PFSK-1 (cell line): ENCODE measurements around the gene RSRC1.

Experiments
- FOXP2 ChIP-seq: optimal IDR thresholded peaks from 2 replicates; pipeline ENCODE3; 2011; ENCODE audit warnings: borderline replicate concordance, control low read depth, inconsistent platforms; ENCODE audit not compliant: insufficient read depth; ENCODE audit errors: extremely low read length, extremely low read depth
- POLR2AphosphoS5 ChIP-seq: IDR thresholded peaks from 2 replicates; pipeline ENCODE4 v1.6.1; 2012; ENCODE audit warnings: low read depth, mild to moderate bottlenecking, control low read depth, low read length, moderate library complexity
- SIN3A ChIP-seq: IDR thresholded peaks from 2 replicates; pipeline ENCODE4 v1.6.1; 2012; ENCODE audit warnings: mild to moderate bottlenecking, low read length, moderate library complexity, borderline replicate concordance; ENCODE audit not compliant: insufficient read depth
- TAF1 ChIP-seq: IDR thresholded peaks from 2 replicates; pipeline ENCODE4 v1.6.1; 2012; ENCODE audit warnings: low read length, control low read depth, borderline replicate concordance; ENCODE audit not compliant: insufficient read depth
- TF ChIP-seq, protein P1 (sequence below), 2 experiments: IDR thresholded peaks; 2 replicates each; pipeline versions ENCODE4 v1.6.1 to v1.8.0; 2011 to 2012; ENCODE audit warnings: low read depth in 2 of 2, low read length in 2 of 2, control low read depth in 1 of 2, inconsistent platforms in 1 of 2, mild to moderate bottlenecking in 1 of 2, moderate library complexity in 1 of 2; ENCODE audit not compliant: insufficient read depth in 1 of 2

The RSRC1 gene

DNA sequence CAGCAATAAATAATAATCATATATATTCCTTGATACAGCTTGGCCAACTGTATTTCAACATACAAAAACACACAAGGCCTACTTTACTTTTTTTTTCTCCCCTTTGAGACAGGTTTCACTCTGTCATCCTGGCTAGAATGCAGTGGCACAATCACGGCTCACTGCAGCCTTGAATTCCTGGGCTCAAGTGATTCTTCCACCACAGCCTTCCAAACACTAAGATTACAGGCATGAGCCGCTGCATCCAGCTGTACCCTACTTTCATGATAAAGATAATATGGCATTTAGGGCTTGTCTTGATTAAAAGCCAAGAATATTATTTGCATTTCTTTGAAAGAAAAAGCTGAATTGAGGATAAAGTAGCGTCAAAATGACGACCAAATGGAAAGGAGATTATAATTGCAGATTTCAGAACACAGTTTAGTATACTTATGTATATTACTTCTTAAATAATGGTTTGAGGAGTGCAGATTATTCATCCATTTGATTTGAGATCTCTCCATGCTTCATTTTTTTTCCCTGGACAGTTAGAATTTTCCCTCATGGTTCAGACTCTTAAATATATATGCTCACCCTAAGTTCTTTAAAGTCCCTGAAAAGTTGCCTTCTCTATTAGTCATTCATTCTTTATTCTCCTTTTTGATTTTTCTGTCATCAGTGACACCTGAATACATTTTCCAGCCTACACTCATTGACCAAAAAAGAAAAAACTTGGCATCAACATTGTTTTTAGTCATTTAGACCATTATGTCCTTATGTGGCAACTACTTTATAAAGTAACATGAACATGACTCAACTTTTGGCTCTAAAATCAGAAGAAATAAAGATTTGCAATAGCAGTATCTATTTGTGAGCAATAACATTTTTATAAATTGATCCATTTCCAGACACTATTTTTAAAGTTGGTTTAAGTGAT is 412.6 kb downstream of the RSRC1 start:
- TF ChIP-seq TAF1 (no peak), POLR2AphosphoS5 (no peak), FOXP2 (no peak), SIN3A (no peak)
- TF ChIP-seq, protein P1, sequence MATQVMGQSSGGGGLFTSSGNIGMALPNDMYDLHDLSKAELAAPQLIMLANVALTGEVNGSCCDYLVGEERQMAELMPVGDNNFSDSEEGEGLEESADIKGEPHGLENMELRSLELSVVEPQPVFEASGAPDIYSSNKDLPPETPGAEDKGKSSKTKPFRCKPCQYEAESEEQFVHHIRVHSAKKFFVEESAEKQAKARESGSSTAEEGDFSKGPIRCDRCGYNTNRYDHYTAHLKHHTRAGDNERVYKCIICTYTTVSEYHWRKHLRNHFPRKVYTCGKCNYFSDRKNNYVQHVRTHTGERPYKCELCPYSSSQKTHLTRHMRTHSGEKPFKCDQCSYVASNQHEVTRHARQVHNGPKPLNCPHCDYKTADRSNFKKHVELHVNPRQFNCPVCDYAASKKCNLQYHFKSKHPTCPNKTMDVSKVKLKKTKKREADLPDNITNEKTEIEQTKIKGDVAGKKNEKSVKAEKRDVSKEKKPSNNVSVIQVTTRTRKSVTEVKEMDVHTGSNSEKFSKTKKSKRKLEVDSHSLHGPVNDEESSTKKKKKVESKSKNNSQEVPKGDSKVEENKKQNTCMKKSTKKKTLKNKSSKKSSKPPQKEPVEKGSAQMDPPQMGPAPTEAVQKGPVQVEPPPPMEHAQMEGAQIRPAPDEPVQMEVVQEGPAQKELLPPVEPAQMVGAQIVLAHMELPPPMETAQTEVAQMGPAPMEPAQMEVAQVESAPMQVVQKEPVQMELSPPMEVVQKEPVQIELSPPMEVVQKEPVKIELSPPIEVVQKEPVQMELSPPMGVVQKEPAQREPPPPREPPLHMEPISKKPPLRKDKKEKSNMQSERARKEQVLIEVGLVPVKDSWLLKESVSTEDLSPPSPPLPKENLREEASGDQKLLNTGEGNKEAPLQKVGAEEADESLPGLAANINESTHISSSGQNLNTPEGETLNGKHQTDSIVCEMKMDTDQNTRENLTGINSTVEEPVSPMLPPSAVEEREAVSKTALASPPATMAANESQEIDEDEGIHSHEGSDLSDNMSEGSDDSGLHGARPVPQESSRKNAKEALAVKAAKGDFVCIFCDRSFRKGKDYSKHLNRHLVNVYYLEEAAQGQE (IDR thresholded peaks at IDR 0.05; ENCODE audit: insufficient read depth in 1 of 2, low read depth in 2 of 2, low read length in 2 of 2): no peak

DNA sequence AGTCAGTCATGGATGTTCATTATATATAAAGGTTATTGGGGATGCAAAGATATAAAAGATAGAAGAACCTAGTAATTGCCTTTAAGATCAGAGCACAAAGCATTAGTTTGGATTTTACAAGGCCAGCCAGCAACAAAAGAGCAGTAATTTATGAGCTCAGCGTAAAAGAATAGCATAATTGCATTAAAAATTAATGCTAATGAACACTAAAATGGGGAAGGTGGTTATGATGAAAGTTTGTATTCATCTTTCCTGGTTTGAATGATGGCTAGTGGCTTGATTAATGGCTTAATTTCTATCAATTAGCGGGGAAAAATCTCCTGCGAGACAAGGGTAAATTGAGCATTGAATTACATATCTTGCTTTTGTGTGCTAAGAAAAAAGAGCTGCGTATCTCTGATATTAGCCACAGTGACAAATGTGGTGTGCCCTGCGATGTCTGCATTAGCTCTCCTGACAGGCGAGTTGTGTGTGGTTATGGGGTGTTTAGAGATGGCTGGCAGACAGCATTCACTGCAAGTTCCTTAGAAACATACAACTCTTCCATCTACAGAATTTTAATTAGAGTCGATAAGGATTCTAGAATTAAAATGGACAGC is 418.3 kb downstream of the RSRC1 start:
- no peak for TF ChIP-seq FOXP2
- TF ChIP-seq, protein P1 (IDR thresholded peaks at IDR 0.05; ENCODE audit: insufficient read depth in 1 of 2, low read depth in 2 of 2, low read length in 2 of 2): no peak
- TF ChIP-seq TAF1: no peak
- no peak for TF ChIP-seq POLR2AphosphoS5
- no peak for TF ChIP-seq SIN3A

DNA sequence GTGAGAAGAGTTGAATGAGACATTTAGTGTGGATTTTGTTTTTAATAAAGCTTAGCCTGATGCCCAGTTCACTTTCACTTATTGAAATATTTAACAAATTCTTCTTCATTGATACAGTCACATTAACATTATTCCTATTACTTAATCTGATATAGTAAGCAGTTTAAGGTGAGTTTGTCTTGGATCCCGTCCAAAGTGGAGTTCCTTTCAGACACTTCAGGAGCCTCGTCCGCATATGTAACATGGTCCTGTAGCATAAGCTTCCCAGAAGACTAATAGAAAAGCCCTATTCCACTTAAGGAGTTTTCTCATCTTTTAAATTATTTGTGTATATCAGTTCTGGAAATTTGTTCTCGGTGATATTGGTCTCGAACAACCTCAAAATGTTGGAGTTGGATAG is 421.4 kb downstream of the RSRC1 start:
- TF ChIP-seq TAF1 (no peak), SIN3A (no peak)

DNA sequence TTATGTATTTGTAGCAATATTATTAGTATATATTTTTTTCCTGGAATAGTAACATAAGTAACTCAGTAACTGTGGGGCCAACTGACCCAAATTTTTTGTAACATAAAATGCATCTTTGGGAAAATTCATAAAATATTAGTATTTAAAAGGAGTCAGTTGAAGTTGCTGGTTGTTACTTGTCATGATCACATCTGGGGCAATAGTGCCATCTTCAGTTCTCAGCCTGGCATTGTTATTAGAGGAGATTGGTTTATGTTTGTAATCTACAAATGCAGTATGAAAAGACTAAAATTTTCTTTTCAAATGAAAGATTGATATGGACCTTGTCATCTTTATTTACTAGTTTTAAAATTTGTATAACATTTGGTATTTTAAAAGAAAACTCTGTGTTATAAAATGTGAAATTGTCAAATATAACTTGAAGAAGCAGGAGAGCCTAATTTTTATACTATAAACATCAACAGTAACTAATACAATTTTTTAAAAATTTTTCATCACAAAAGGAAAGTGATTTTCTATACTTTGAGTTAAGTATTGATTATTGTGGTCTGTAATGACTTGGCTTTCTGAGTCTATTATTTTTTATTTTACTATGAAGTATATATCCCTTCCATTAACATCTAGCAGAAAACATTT is 422.3 kb downstream of the RSRC1 start:
- TF ChIP-seq, protein P1 (IDR thresholded peaks at IDR 0.05; ENCODE audit: insufficient read depth in 1 of 2, low read depth in 2 of 2, low read length in 2 of 2): no peak
- TF ChIP-seq FOXP2: no peak
- no peak for TF ChIP-seq POLR2AphosphoS5
- TF ChIP-seq TAF1: no peak
- TF ChIP-seq SIN3A: no peak

DNA sequence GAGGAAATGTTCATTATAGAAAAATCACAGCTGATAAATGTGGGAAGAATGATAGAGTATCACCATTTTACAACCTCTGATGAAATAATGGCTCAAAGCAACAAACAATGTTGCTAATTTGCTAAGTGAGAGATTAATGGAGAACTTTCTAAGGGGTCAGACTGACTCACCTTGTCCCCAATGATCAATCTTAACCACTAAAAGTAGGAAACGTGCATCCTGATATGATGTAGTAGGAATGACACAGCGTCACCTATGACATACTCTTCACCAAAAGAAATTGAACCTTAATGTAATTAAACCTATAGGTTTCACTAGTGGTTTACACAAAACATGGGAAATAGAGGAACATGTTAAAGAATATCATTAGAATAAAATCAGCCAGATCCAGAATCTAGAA is 426.0 kb downstream of the RSRC1 start:
- TF ChIP-seq FOXP2 (no peak), POLR2AphosphoS5 (no peak), SIN3A (no peak), TAF1 (no peak)
- TF ChIP-seq, protein P1 (IDR thresholded peaks at IDR 0.05; ENCODE audit: insufficient read depth in 1 of 2, low read depth in 2 of 2, low read length in 2 of 2): no peak
